HG03280 (cell line): Measurements from ENCODE around the gene TMEM87A.
"Not testable (repeated sequence)": the region's sequence is repeated elsewhere in the genome, so short reads cannot be mapped to it uniquely, and the experiment has no call there.

Experiments
- ATAC-seq: cut with Tn5 transposase; IDR thresholded peaks from one replicate; pipeline ENCODE4 v1.9.1; 2021; ENCODE audit warnings: mild to moderate bottlenecking, moderate library complexity; ENCODE audit not compliant: unreplicated experiment

The TMEM87A gene

DNA sequence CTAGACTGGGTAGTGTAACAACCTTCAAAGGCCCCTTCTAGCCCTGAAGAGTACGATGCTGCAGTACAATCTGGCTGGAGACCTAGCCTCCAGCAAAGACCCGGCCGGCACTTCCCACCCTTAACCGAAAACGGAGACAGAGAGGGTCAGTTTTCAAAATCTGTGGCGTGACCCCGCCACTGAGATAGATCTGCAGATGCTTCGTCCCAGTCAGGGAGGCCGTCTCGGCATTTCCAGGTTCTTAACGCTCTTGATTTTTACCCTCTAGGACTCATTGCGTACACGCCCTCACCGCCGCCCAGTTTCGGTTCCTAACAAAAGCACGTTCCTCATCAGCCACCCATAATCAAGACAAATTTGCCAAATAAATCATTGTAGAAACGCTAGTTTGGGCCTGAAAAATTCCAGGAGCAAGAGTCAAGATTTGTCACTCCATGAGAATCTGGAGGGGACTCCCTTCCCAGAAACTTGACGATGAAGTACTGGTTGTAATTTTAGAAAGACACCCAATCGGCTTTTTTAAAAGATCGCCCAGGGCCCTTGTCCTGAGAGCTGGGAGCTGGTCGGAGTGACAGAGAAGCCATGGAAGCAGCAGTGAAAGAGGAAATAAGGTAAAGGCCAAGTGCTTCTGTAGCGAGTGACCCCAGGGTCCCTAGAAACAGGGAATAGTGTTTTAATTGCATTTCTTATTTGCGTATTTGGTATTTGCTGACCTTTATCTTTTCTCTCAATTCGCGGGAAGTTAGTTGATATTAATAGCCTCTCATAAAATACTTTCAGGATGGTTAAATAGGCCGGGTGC lies 868 bp upstream of the TMEM87A start:
- peak; percentile 7 for ATAC-seq

DNA sequence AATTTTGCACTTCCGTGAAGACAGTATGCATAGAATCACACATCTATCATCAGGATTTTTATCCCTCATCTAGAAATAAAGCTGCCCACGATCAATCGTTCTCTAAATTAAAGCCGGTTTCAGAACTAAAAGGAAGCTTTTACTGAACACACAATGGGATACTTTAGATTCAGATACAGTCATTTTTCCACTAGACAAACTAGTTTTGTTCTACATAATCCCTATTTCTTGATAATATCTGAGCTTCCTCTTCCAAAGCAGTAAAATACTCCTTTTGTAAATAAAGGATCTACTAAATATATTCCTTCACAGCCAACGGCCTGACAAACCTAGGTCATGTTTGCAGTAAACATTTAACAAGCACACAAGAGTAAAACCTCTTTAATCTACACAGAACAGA lies 2.2 kb downstream of the TMEM87A start:
- no peak for ATAC-seq

GRCh38 chr15:42270551-42270950 lies 2.7 kb downstream of the TMEM87A start:
- ATAC-seq = no peak

DNA sequence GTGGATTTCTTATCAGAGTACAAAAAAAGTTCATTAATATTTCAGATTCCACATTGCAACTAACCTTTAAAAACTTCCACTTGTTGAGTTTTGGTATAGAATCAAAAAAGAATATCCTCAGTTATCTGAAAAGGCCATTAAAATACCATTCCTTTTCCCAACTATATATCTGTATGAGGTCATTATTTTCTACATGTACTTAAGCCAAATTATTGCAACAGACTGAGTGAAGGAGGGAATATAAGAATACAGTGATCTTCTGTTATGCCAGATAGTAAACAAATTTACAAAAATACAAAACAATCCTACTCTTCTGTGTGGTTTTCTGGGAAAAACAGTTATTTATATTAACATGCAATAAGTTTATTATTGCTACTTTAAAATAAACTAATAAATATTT lies 5.9 kb downstream of the TMEM87A start:
- ATAC-seq = no peak

GRCh38 chr15:42264795-42265194 lies 8.4 kb downstream of the TMEM87A start:
- ATAC-seq = no peak

DNA sequence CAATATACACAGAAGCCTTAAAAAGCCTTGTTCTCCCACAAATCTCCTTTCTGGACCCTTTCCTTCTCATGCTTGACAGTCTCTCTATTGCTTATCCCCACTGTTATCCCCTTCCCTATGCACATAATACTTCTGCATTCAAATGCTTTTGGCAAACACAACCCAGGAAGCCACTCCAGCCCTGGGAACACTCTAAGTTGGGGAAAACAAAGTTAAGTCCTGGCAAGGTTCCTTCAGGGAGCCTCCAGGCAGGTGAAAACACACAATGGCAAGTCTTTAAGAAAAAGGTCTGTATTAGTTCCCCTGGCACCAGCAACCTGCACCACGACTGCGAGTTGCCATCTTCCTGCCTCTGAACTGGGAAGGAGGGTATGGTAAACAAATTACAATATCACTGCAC lies 19.9 kb downstream of the TMEM87A start:
- no peak for ATAC-seq

GRCh38 chr15:42240823-42241222 lies 32.4 kb downstream of the TMEM87A start:
- ATAC-seq = no peak

DNA sequence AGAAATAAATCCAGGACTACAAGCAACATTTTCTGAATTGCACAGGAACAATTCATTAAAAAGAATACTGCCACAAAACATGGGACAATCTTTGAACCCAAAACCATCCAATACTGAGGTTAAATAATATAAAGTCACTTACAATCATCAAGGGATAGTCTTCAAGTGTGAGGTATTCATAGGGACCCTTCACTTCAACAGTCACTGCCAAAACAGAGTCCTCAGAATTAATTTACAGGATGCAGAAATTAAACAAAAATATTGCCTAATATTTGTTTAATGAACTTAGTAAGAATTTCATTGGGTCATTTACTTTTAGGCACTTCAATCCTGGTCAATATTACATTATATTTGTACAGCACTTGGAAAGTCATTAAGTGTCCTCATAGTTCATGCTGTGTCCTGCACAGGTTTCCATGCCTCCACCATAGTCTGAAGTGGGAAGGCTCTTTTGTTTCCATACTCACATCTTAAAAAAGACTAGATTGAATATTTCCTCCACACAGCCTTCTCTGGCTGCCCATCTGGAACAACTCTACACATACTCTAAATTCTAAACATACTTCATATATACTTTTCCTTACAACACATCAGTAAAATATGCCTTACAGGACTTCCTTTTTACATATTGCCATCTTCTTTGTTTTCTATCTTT lies 33.6 kb downstream of the TMEM87A start:
- no peak for ATAC-seq

DNA sequence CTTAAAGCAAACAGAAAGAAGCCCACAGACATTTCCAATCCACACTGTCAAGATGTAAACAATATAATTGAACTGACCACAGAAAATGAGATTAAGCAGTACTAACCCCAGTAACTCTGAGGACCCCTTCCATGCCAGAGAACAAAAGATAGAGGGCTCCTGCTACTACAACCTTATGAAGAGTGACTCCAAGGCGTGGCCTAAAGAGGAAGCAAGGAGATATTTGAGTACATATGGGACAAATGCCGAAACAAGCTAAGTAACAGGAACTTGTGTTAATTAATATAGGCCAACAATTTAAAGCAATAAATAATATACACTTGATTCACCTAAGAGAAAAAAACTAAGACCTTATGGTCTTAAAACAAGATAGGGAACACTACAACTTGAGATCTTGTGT lies 40.1 kb downstream of the TMEM87A start:
- no peak for ATAC-seq

DNA sequence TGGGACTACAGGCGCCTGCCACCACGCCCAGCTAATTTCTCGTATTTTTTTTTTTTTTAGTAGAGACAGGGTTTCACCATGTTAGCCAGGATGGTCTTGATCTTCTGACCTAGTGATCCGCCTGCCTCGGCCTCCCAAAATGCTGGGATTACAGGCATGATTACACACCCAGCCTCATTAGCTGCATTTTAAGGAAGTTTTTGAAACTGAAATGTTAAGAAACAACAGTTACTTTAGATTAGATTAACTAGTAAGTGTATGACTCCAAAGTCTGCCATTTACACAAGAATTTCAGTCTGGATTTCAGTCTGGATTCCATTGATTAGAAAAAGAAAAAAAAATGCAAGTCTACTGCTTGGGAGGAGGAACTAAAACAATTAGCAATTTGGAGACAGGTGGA lies 40.6 kb downstream of the TMEM87A start:
- ATAC-seq = no peak

- ATAC-seq = no peak
These were observed 42.1 kb downstream of the TMEM87A start for GRCh38 chr15:42231088-42231487.

DNA sequence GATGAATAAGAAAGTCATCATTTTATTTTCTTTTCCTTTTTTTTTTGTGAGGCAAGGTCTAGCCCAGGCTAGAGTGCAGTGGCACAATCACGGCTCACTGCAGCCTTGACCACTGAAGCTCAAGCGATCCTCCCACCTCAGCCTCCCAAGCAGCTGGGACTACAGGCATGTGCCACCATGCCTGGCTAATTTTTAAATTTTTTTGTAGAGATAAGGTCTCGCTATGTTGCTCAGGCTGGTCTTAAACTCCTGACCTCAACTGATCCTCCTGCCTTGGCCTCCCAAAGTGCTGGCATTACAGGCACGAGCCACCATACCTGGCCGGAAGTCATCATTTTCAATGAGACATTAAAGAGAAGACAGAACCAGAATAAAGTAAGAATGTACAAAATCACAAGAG lies 44.3 kb downstream of the TMEM87A start:
- not testable (repeated sequence) for ATAC-seq

DNA sequence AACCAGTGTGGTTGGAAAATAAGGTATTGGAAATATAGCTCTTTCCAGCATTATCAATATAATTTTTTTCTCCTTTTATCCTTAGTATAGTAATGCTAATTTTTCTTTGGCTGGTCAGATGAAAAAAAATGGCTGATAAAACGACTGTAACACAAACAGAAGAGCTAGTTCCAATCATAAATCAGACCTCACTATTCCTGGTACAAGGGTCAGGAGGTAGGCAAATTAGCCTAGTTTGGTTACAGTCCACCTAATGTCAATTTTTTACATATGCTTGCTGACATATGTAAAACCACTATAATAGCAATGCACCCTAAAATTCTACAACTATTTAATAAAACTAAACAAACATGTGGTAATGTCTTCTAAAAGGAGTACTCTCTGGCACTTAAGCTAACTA lies 45.2 kb downstream of the TMEM87A start:
- ATAC-seq = no peak

DNA sequence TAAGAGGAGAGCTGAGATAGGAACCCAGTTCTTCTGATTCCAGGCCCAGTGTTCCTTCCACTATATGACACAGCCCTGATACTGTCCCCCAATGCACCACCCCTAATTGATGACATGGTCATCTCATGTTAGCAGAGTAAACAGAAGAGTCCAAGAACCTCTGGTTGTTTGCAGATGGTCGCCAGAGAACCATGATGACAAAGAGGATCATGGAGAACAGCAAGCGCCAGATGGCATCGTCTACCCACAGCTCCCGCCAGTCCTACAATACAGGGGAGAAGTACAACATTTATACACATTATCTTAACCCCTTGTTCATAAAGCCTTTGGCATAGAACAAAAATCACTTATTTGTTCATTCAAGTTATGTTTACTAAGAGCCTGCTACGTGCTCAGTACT lies 46.6 kb downstream of the TMEM87A start:
- no peak for ATAC-seq

DNA sequence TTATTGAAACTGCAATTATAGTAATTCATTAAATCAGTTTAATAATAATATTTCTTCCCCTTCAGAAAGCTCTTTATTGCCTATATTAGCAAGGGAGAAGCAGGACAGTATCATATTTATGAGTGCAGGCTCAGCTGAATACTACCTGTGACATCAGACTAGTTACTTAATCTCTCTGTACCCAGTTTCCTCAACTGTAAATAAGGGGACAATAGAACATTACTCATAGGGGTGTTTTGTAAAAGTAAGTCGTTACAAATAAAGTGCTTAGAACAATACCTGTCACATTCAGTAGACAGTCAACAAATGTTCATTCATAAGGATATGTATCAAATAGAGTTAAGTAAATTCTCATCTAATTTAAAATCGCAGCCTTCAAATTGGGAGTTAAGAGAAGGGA lies 53.0 kb downstream of the TMEM87A start:
- no peak for ATAC-seq

- ATAC-seq = no peak
These were observed 54.2 kb downstream of the TMEM87A start for GRCh38 chr15:42218953-42219592.

DNA sequence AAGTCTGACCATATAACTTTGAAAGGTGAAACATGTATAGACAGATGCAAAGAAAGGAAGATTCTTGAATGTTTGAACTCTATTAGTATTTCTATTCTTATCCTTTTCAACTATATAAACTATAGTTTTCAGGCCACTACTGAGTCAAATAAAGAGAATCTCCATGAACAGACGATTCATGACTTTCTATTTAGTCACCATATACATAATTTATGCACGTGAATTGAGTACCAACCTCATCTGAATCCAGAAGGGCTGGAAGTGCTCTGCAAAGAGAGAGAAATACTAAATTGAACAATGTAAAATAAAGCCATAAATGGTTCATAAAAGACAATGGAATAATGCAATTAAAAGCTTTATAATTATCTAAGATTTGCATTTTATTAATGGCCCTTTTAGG lies 55.7 kb downstream of the TMEM87A start:
- no peak for ATAC-seq

DNA sequence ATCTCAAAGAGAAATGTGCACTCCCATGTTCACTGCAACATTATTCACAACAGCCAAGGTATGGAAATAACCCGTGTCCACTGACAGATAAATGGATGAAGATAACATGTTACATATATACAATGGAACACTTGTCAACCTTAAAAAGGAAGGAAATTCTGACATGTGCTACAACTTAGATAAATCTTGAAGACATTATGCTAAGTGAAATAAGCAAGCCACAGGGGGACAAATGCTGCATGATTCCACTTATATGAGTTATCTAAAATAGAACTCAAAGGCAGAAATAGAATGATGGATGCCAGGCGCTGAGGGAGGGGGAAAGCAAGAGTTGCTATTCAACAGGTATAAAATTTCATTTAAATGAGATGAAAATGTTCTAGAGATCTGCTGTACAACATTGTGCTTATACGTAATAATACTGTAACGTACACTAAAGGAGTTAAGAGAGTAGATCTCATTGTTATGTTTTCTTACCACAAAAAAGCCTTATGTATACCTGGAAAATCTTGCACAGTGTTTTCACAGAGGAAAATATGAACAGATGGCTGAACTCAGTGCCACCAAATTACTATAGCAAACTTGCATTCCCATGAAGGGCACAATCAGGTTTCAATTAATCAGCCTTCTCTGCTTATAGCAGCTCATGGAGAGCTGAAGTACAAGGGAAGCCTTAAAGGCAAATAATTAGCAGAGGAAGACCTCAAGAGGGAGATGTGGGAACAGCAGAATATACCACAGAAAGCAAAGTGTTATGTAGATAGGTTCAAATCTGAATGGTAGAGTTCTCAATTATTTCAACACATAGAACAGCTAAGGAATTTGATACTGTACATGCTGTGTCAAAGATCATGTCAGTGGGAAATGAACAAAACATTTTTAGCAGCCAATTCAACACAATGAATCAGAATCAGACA lies 57.1 kb downstream of the TMEM87A start:
- ATAC-seq = no peak

DNA sequence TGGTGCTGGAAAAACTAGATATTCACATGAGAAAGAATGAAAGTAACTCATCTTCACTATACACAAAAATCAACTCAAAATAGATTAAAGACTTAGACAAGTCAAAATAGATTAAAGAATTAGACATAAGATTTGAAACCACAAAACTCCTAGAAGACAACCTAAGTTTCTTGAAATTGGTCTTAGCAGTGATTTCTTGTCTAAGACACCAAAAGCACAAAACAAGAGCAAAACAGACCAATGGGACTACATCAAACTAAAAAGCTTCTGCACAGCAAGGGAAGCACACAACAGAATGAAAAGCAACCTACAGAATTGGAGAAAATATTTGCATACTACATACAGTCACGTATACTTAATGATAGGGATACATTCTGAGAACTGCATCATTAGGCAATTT lies 58.6 kb downstream of the TMEM87A start:
- ATAC-seq = no peak

GRCh38 chr15:42213511-42213910 lies 59.7 kb downstream of the TMEM87A start:
- ATAC-seq = no peak

DNA sequence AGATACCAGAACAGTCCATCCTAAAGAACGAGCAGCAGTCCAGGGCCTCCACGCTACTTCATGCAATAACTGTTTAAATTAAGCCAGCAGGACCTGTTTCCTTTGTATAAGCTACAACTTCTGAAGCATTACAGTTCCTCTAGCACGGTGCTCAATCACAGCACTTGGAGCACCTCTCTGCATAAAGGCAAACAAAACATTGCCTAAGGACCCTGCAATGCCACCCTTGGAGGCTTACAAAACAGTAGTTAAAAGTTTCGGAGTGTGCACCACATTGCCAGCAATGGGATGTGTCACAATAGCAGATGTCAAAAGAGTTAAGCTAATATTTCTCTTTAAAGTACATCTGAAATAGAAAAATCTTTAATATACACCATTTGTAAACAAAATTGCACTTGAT lies 62.5 kb downstream of the TMEM87A start:
- ATAC-seq = no peak
